ENCODE measurements around the gene METTL25B. TPM values are rescaled to one million over a fixed set of nuclear protein-coding genes. Genes with fewer than 3 reads are reported as not detected.

Gene METTL25B
- total and polyA plus RNA-seq, 10 of the 15 experiments (the other 5 are each of a cell fraction or from before 2014, with no cell fraction given) = 5.9 to 25.2 (median 13.5) TPM

- TF ChIP-seq CTCF (IDR thresholded peaks at IDR 0.05 in 2 of 3, conservative IDR thresholded peaks at IDR 0.05 in 1 of 3; ENCODE audit: control insufficient read depth in 2 of 3, extremely low read depth in 1 of 3, insufficient read depth in 1 of 3, low read depth in 3 of 3, low read length in 3 of 3) (no peak), ATF2 (IDR thresholded peaks at IDR 0.05; ENCODE audit: low read length) (no peak), NFYB (IDR thresholded peaks at IDR 0.05; ENCODE audit: insufficient read depth, low read depth, low read length) (no peak), JUND (IDR thresholded peaks at IDR 0.05; ENCODE audit: low read depth, low read length) (no peak), STAT1 (conservative IDR thresholded peaks at IDR 0.05) (no peak), NR2C2 (IDR thresholded peaks at IDR 0.05; ENCODE audit: borderline replicate concordance, control insufficient read depth, insufficient read length, low read depth) (no peak), BCLAF1 (IDR thresholded peaks at IDR 0.05) (no peak), CREM (IDR thresholded peaks at IDR 0.05; ENCODE audit: low read depth) (no peak), NRF1 (conservative IDR thresholded peaks at IDR 0.05; ENCODE audit: low read depth, low read length) (no peak), ZNF24 (IDR thresholded peaks at IDR 0.05) (no peak), IRF4 (IDR thresholded peaks at IDR 0.05; ENCODE audit: low read depth, low read length) (no peak), CHD2 (IDR thresholded peaks at IDR 0.05; ENCODE audit: borderline replicate concordance, low read depth, low read length) (no peak), NKRF (conservative IDR thresholded peaks at IDR 0.05) (no peak), KDM1A (IDR thresholded peaks at IDR 0.05; ENCODE audit: borderline replicate concordance) (no peak), FOS (IDR thresholded peaks at IDR 0.05; ENCODE audit: borderline replicate concordance, extremely low read depth, insufficient read length) (no peak), HCFC1 (IDR thresholded peaks at IDR 0.05; ENCODE audit: low read length) (no peak), USF2 (IDR thresholded peaks at IDR 0.05; ENCODE audit: borderline replicate concordance, low read depth, low read length) (peak; percentile 8; the same call in 1 of the 2 replicates), SPI1 (IDR thresholded peaks at IDR 0.05; ENCODE audit: borderline replicate concordance, insufficient read depth, low read depth, low read length) (no peak), LARP7 (IDR thresholded peaks at IDR 0.05) (no peak), BHLHE40 (IDR thresholded peaks at IDR 0.05; ENCODE audit: borderline replicate concordance in 1 of 2, low read depth in 2 of 2, low read length in 1 of 2) (0 out of 4 replicates have a peak, but pooled peaks of 1 of the 2 experiments have one; percentile 33), ZNF274 (IDR thresholded peaks at IDR 0.05; ENCODE audit: insufficient read depth, insufficient read length) (no peak), RAD51 (IDR thresholded peaks at IDR 0.05) (peak; percentile 90)
Measured at GRCh38 chr1:156746406-156746727, 18.1 kb downstream of the METTL25B start (continued).

Measured in GM12878 (cell line).